ENCODE results near the gene CAPN5. TPM values are rescaled to one million over a fixed set of nuclear protein-coding genes. Genes with fewer than 3 reads are reported as not detected.

CAPN5 gene
- total and polyA plus RNA-seq, 2 of the 13 experiments (the other 11 are each of a cell fraction or from before 2014, with no cell fraction given), result 0.27 to 1.2 TPM

DNA sequence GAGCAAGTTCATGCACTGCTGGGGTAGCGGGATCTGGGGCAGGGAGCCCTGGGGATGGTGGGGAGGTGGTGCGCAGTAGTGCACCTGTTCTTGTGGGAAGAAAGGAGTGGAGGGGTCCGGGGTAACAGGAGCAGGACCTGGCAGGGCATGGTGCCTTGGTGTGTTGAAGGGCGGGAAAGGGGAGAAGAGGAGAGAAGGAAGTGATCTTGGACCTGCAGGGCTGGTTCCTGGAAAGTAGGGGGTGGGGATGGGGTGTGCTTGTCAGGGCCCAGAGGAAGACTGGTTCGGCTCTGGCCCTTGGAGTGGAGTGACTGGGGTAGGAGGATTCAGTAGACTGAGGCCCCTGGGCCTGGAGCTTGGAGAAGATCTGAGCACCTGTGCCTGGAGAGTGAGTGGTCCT is 10.9 kb upstream of the CAPN5 start (continued):
- TF ChIP-seq, protein P1, sequence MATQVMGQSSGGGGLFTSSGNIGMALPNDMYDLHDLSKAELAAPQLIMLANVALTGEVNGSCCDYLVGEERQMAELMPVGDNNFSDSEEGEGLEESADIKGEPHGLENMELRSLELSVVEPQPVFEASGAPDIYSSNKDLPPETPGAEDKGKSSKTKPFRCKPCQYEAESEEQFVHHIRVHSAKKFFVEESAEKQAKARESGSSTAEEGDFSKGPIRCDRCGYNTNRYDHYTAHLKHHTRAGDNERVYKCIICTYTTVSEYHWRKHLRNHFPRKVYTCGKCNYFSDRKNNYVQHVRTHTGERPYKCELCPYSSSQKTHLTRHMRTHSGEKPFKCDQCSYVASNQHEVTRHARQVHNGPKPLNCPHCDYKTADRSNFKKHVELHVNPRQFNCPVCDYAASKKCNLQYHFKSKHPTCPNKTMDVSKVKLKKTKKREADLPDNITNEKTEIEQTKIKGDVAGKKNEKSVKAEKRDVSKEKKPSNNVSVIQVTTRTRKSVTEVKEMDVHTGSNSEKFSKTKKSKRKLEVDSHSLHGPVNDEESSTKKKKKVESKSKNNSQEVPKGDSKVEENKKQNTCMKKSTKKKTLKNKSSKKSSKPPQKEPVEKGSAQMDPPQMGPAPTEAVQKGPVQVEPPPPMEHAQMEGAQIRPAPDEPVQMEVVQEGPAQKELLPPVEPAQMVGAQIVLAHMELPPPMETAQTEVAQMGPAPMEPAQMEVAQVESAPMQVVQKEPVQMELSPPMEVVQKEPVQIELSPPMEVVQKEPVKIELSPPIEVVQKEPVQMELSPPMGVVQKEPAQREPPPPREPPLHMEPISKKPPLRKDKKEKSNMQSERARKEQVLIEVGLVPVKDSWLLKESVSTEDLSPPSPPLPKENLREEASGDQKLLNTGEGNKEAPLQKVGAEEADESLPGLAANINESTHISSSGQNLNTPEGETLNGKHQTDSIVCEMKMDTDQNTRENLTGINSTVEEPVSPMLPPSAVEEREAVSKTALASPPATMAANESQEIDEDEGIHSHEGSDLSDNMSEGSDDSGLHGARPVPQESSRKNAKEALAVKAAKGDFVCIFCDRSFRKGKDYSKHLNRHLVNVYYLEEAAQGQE (IDR thresholded peaks at IDR 0.05; ENCODE audit: borderline replicate concordance in 1 of 2, low read depth in 1 of 2, low read length in 2 of 2), result no peak
- TF ChIP-seq CBX2 (IDR thresholded peaks at IDR 0.05; ENCODE audit: low read depth, low read length) (no peak), CBX2 (CRISPR knock-in tag; IDR thresholded peaks at IDR 0.05; ENCODE audit: low read depth) (no peak), GABPB1 (CRISPR knock-in tag; IDR thresholded peaks at IDR 0.05) (no peak), ZNF598 (CRISPR knock-in tag; IDR thresholded peaks at IDR 0.05; ENCODE audit: borderline replicate concordance) (no peak), ZIK1 (CRISPR knock-in tag; IDR thresholded peaks at IDR 0.05; ENCODE audit: borderline replicate concordance, low read depth) (no peak), ZKSCAN1 (IDR thresholded peaks at IDR 0.05; ENCODE audit: low read length) (no peak), ZNF550 (CRISPR knock-in tag; IDR thresholded peaks at IDR 0.05; ENCODE audit: borderline replicate concordance) (no peak), HNRNPH1 (optimal IDR thresholded peaks at IDR 0.05; ENCODE audit: low read depth, low read length) (no peak)
- TF ChIP-seq, protein P2, sequence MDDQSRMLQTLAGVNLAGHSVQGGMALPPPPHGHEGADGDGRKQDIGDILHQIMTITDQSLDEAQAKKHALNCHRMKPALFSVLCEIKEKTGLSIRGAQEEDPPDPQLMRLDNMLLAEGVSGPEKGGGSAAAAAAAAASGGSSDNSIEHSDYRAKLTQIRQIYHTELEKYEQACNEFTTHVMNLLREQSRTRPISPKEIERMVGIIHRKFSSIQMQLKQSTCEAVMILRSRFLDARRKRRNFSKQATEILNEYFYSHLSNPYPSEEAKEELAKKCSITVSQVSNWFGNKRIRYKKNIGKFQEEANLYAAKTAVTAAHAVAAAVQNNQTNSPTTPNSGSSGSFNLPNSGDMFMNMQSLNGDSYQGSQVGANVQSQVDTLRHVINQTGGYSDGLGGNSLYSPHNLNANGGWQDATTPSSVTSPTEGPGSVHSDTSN (CRISPR knock-in tag; IDR thresholded peaks at IDR 0.05; ENCODE audit: borderline replicate concordance), result no peak
- TF ChIP-seq, protein P3, sequence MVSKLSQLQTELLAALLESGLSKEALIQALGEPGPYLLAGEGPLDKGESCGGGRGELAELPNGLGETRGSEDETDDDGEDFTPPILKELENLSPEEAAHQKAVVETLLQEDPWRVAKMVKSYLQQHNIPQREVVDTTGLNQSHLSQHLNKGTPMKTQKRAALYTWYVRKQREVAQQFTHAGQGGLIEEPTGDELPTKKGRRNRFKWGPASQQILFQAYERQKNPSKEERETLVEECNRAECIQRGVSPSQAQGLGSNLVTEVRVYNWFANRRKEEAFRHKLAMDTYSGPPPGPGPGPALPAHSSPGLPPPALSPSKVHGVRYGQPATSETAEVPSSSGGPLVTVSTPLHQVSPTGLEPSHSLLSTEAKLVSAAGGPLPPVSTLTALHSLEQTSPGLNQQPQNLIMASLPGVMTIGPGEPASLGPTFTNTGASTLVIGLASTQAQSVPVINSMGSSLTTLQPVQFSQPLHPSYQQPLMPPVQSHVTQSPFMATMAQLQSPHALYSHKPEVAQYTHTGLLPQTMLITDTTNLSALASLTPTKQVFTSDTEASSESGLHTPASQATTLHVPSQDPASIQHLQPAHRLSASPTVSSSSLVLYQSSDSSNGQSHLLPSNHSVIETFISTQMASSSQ (IDR thresholded peaks at IDR 0.05; ENCODE audit: low read depth), result no peak
- TF ChIP-seq, protein P3 (CRISPR knock-in tag; IDR thresholded peaks at IDR 0.05; ENCODE audit: borderline replicate concordance), result no peak

Measured in HepG2 (cell line).